GM23338 (cell line): ENCODE data around the gene USP3. TPM values are rescaled to one million over a fixed set of nuclear protein-coding genes. Genes with fewer than 3 reads are reported as not detected.

Experiments
- ATAC-seq: fragments of 200-7000 bp; cut with Tn5 transposase; 3 replicates; pipeline ENCODE4 v1.9.1; 2020
- DNase-seq: peaks from one replicate; pipeline ENCODE4 v3.0.0-alpha.2; 2015; ENCODE audit warnings: low spot score
- H2AFZ ChIP-seq: fragments of 200-600 bp; sonication (generic); 2 replicates; pipeline ENCODE4 v1.8.0; 2016; ENCODE audit warnings: antibody characterized with exemption, mild to moderate bottlenecking, moderate library complexity
- H3F3A ChIP-seq: fragments of 200-600 bp; sonication (generic); replicated peaks from 2 replicates; pipeline ENCODE4 v1.8.0; 2017; ENCODE audit warnings: antibody characterized with exemption, mixed run types, low read depth
- H3K27ac ChIP-seq: fragments of 200-600 bp; sonication (generic); 2 replicates; pipeline ENCODE4 v1.6.1; 2016; ENCODE audit warnings: low read depth
- H3K27me3 ChIP-seq: fragments of 200-600 bp; sonication (generic); 2 replicates; pipeline ENCODE4 v1.8.0; 2016; ENCODE audit warnings: mild to moderate bottlenecking, mixed run types, moderate library complexity; ENCODE audit not compliant: insufficient read depth
- H3K36me3 ChIP-seq: fragments of 200-600 bp; sonication (generic); 2 replicates; pipeline ENCODE4 v1.8.0; 2016; ENCODE audit warnings: mild to moderate bottlenecking; ENCODE audit not compliant: insufficient read depth
- H3K4me1 ChIP-seq: fragments of 200-600 bp; sonication (generic); 2 replicates; pipeline ENCODE4 v1.8.0; 2016; ENCODE audit warnings: mild to moderate bottlenecking, moderate library complexity; ENCODE audit not compliant: insufficient read depth
- H3K4me2 ChIP-seq: fragments of 200-600 bp; sonication (generic); 2 replicates; pipeline ENCODE4 v1.7.1; 2017; ENCODE audit warnings: mixed run types
- H3K4me3 ChIP-seq: fragments of 200-600 bp; sonication (generic); 2 replicates; pipeline ENCODE4 v1.6.1; 2016; ENCODE audit warnings: mixed run types
- H3K79me2 ChIP-seq: fragments of 200-600 bp; sonication (generic); replicated peaks from 2 replicates; pipeline ENCODE4 v1.8.0; 2017; ENCODE audit warnings: mild to moderate bottlenecking; ENCODE audit not compliant: insufficient read depth
- H3K9me2 ChIP-seq: fragments of 200-600 bp; sonication (generic); 2 replicates; pipeline ENCODE4 v1.8.0; 2017; ENCODE audit not compliant: insufficient read depth
- H4K20me1 ChIP-seq: fragments of 200-600 bp; sonication (generic); replicated peaks from 2 replicates; pipeline ENCODE4 v1.8.0; 2017; ENCODE audit warnings: mild to moderate bottlenecking; ENCODE audit not compliant: insufficient read depth
- H3K27ac Mint-ChIP-seq: 2 replicates; pipeline ENCODE4 v1.8.0; 2020; ENCODE audit warnings: inconsistent platforms, mild to moderate bottlenecking, moderate library complexity, mixed read lengths
- H3K27me3 Mint-ChIP-seq: 3 replicates; pipeline ENCODE4 v1.8.0; 2022; ENCODE audit warnings: low read depth, mild to moderate bottlenecking, moderate library complexity, mixed read lengths, inconsistent platforms; ENCODE audit not compliant: insufficient read depth, poor library complexity
- H3K36me3 Mint-ChIP-seq: 3 replicates; pipeline ENCODE4 v1.8.0; 2021; ENCODE audit warnings: low read depth, mild to moderate bottlenecking, inconsistent platforms, moderate library complexity, mixed read lengths
- H3K4me1 Mint-ChIP-seq: 3 replicates; pipeline ENCODE4 v1.8.0; 2020; ENCODE audit warnings: mild to moderate bottlenecking, inconsistent platforms, mixed read lengths
- H3K4me3 Mint-ChIP-seq: 3 replicates; pipeline ENCODE4 v1.8.0; 2021; ENCODE audit warnings: moderate library complexity, mild to moderate bottlenecking, inconsistent platforms, mixed read lengths
- H3K9me3 Mint-ChIP-seq: 3 replicates; pipeline ENCODE4 v1.8.0; 2020; ENCODE audit warnings: moderate library complexity, mild to moderate bottlenecking, inconsistent platforms, mixed read lengths
- CREB1 ChIP-seq: fragments of 250-450 bp; sonication (Bioruptor Pico); IDR thresholded peaks from 2 replicates; pipeline ENCODE4 v1.5.0; 2020; ENCODE audit warnings: low read depth, mild to moderate bottlenecking, moderate library complexity
- CTCF ChIP-seq, 2 experiments: fragments of 200-600 bp in 1 of 2; sonication (generic) in 1 of 2; conservative IDR thresholded peaks; 2 replicates each; pipeline versions ENCODE4 v1.5.1 to v1.6.1; 2016 to 2017; ENCODE audit warnings: antibody characterized with exemption in 2 of 2, low read depth in 2 of 2, mild to moderate bottlenecking in 2 of 2, moderate library complexity in 1 of 2
- ETS1 ChIP-seq: IDR thresholded peaks from 2 replicates; pipeline ENCODE4 v1.6.1; 2016; ENCODE audit warnings: antibody characterized with exemption
- EZH2 ChIP-seq: fragments of 200-600 bp; sonication (generic); IDR thresholded peaks from one replicate; pipeline ENCODE4 v1.8.0; 2017; ENCODE audit warnings: antibody characterized with exemption, mild to moderate bottlenecking, low read depth; ENCODE audit not compliant: unreplicated experiment
- EZH2phosphoT487 ChIP-seq: fragments of 200-600 bp; sonication (generic); IDR thresholded peaks from one replicate; pipeline ENCODE4 v1.8.1; 2018; ENCODE audit warnings: antibody characterized with exemption; ENCODE audit not compliant: unreplicated experiment
- JUNB ChIP-seq: IDR thresholded peaks from one replicate; pipeline ENCODE4 v1.6.1; 2016; ENCODE audit warnings: antibody characterized with exemption; ENCODE audit not compliant: unreplicated experiment
- NANOG ChIP-seq: IDR thresholded peaks from 2 replicates; pipeline ENCODE4 v1.6.1; 2016; ENCODE audit warnings: antibody characterized with exemption, borderline replicate concordance
- POLR2AphosphoS5 ChIP-seq: IDR thresholded peaks from 2 replicates; pipeline ENCODE4 v1.6.1; 2016; ENCODE audit warnings: antibody characterized with exemption, low read depth
- REST ChIP-seq: IDR thresholded peaks from one replicate; pipeline ENCODE4 v1.6.1; 2018; ENCODE audit warnings: antibody characterized with exemption; ENCODE audit not compliant: unreplicated experiment
- STAT1 ChIP-seq: IDR thresholded peaks from one replicate; pipeline ENCODE4 v1.6.1; 2016; ENCODE audit warnings: antibody characterized with exemption; ENCODE audit not compliant: unreplicated experiment
- ZNF331 ChIP-seq: fragments of 250-450 bp; sonication (Bioruptor Pico); IDR thresholded peaks from 2 replicates; pipeline ENCODE4 v1.5.0; 2020; ENCODE audit warnings: low read depth, mild to moderate bottlenecking, moderate library complexity
- ZNF462 ChIP-seq: fragments of 250-450 bp; sonication (Bioruptor Pico); IDR thresholded peaks from 2 replicates; pipeline ENCODE4 v1.5.0; 2020; ENCODE audit warnings: mild to moderate bottlenecking, moderate library complexity
- polyA plus RNA-seq: library from polyadenylated mRNA; unstranded; fragments of >200 nt; fragmentation: Nextera tagmentation; extraction: Ambion mirVana; gene quantifications from 2 replicates; pipeline ENCODE4 v1.2.1, GENCODE V29; 2016
- total RNA-seq: library from RNA; depleted of rRNA; stranded (reverse); fragments of >200 nt; shearing (Covaris generic); gene quantifications from 2 replicates; pipeline ENCODE4 v1.2.3, GENCODE V29; 2014

The USP3 gene
- total and polyA plus RNA-seq, 2 experiments from 2014 or later, result 9.7 to 9.9 TPM

- H3K27ac Mint-ChIP-seq, result no peak overlapping the region
- Histone ChIP-seq H3K9me2 (no peaks in the 10 kb centered on the region), H3K27me3 (peaks cover 78% of the 10 kb centered on the region), H3K4me3 (no peak overlapping the region), H3F3A (peaks cover 7% of the 10 kb centered on the region), H3K4me2 (peak overlapping the region; percentile 26; the same call in 1 of the 2 replicates), H4K20me1 (peaks cover 3% of the 10 kb centered on the region; the same call in 1 of the 2 replicates), H3K27ac (no peak overlapping the region), H3K79me2 (no peaks in the 10 kb centered on the region), H3K4me1 (peaks cover 37% of the 10 kb centered on the region), H2AFZ (no peak overlapping the region), H3K36me3 (no peaks in the 10 kb centered on the region)
- no peaks in the 10 kb centered on the region for H3K9me3 Mint-ChIP-seq
- H3K27me3 Mint-ChIP-seq, result peaks cover 17% of the 10 kb centered on the region
- DNase-seq (no peak), ATAC-seq (no peak)
- H3K4me3 Mint-ChIP-seq, result no peak overlapping the region
- no peak for TF ChIP-seq CTCF (conservative IDR thresholded peaks at IDR 0.05; ENCODE audit: low read depth in 2 of 2)
- TF ChIP-seq JUNB, result no peak
- TF ChIP-seq ZNF462 (CRISPR knock-in tag), result no peak
- TF ChIP-seq ETS1, result no peak
- no peak for TF ChIP-seq STAT1
- no peak for TF ChIP-seq EZH2
- TF ChIP-seq NANOG, result no peak
- TF ChIP-seq REST, result no peak
- TF ChIP-seq CREB1 (CRISPR knock-in tag), result no peak
- no peak for TF ChIP-seq POLR2AphosphoS5
- no peak for TF ChIP-seq EZH2phosphoT487
- no peak for TF ChIP-seq ZNF331 (CRISPR knock-in tag)
- peaks cover 40% of the 10 kb centered on the region for H3K4me1 Mint-ChIP-seq
- H3K36me3 Mint-ChIP-seq, result no peaks in the 10 kb centered on the region
Measured at GRCh38 chr15:63494408-63494807, 10.0 kb upstream of the USP3 start.
